Lower leg skin (tissue), 4 donors: ENCODE results near the gene PGF. TPM values are rescaled to one million over a fixed set of nuclear protein-coding genes. Genes with fewer than 3 reads are reported as not detected.

Experiments used
- DNase-seq, 2 donors: peaks; one replicate each; pipeline ENCODE4 v3.0.0-alpha.2; 2019; ENCODE audit warnings: low spot score in 2 of 2
- H3K4me3 ChIP-seq: fragments of 200-600 bp; sonication (generic); 2 replicates; pipeline ENCODE4 v1.5.1; 2017; ENCODE audit warnings: mild to moderate bottlenecking, low read depth; ENCODE audit not compliant: poor library complexity, severe bottlenecking
- POLR2A ChIP-seq, 2 donors: fragments of 450-650 bp; IDR thresholded peaks; one replicate each; pipeline ENCODE4 v1.6.1; 2016 to 2017; ENCODE audit warnings: antibody characterized with exemption in 2 of 2, mild to moderate bottlenecking in 1 of 2, moderate library complexity in 1 of 2
- WGBS, 2 donors: methylation state at CpG; one replicate each; pipeline ENCODE4 v1.1.5; 2018; 5-methylcytosine and 5-hydroxymethylcytosine counted together
- intact Hi-C: fragments of 100-400 bp; cut with DNase I; formaldehyde crosslinking; loops from one replicate; pipeline ENCODE4 v1.15.0; 2023; ENCODE audit warnings: low total_unique reads
- total RNA-seq, 4 donors: library from RNA; depleted of rRNA; stranded (reverse); fragments of >200 nt; gene quantifications; one replicate each; pipeline ENCODE4 v1.1.0, GENCODE V29; 2016
- TF ChIP-seq, protein P1 (sequence below), 3 donors: fragments of 450-650 bp; IDR thresholded peaks; one replicate each; pipeline ENCODE4 v1.5.1; 2016; ENCODE audit warnings: antibody characterized with exemption in 3 of 3, mild to moderate bottlenecking in 3 of 3, moderate library complexity in 2 of 3

PGF gene
- total RNA-seq, 4 donors from 2014 or later, result 9.8 to 22.3 (median 14.0) TPM

DNA sequence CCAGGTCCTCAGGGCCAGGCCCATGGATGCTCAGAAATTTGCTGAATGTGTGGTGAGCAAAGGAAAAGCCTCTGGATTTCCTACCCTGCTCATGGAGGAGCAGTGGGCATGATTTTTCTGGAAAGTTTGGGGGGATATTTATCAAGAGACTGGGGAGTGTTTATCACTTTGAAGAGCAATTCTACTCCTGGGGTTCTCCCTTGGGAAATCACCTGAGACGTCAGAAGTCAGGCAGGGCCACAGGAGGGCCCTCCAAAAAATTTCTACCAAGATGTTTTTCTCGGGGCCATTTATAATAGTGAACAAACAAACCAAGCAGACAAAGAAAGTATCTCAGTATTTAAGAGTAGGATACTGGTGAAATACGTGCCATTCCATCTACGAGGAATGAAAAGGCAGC is 27.3 kb upstream of the PGF start:
- TF ChIP-seq, protein P1, sequence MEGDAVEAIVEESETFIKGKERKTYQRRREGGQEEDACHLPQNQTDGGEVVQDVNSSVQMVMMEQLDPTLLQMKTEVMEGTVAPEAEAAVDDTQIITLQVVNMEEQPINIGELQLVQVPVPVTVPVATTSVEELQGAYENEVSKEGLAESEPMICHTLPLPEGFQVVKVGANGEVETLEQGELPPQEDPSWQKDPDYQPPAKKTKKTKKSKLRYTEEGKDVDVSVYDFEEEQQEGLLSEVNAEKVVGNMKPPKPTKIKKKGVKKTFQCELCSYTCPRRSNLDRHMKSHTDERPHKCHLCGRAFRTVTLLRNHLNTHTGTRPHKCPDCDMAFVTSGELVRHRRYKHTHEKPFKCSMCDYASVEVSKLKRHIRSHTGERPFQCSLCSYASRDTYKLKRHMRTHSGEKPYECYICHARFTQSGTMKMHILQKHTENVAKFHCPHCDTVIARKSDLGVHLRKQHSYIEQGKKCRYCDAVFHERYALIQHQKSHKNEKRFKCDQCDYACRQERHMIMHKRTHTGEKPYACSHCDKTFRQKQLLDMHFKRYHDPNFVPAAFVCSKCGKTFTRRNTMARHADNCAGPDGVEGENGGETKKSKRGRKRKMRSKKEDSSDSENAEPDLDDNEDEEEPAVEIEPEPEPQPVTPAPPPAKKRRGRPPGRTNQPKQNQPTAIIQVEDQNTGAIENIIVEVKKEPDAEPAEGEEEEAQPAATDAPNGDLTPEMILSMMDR (IDR thresholded peaks at IDR 0.05), result no peak
- no peak for TF ChIP-seq POLR2A (IDR thresholded peaks at IDR 0.05)
- 74 to 75% methylated on average over 4 of the region's 4 CpGs for WGBS, 2 donors
- no peak overlapping the region for H3K4me3 ChIP-seq
- intact Hi-C loops, result no loop called here
- DNase-seq, result no peak

DNA sequence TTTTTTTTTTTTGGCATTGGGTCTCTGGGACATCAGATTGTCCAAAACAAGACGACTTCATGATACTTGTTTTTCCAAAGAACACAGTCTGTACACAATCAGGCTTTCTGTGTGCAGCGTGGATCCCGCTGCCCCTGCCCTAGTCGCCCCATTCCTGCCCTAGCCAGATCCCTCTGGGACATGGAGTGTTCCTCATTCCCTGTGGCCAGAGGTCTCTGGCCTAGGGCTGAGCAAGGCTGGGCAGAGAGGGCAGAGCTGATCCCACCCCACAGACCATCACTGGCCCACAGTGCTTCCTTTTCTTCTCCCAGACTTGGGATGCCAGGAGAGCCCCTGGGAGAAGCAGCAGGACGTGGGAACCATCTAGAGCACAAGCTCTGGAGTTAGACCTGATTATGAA is 26.4 kb upstream of the PGF start:
- TF ChIP-seq, protein P1 (IDR thresholded peaks at IDR 0.05), result no peak
- no peak for TF ChIP-seq POLR2A (IDR thresholded peaks at IDR 0.05)
- no peak overlapping the region for H3K4me3 ChIP-seq
- peak in 1 of 2 donors; percentile 73 for DNase-seq
- 80 to 83% methylated on average over 5 of the region's 5 CpGs for WGBS, 2 donors
- intact Hi-C loops, result no loop called here

DNA sequence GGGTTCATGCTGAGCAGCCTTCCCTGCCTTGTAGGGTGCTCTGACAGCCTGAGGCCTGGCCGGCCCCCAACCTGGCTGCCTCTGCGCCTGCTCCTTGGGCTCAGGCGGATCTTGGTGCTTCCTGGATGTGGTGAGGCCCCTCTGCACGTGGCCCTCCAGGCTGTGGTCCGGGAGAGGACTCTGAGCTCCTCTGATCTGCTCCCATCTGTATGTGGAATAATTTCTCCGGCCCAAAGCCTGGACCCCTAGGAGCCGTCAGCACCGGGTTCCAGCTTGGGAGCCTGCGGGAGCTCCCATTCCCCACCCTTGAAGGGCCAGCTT is 26.0 kb upstream of the PGF start:
- no peak for TF ChIP-seq POLR2A (IDR thresholded peaks at IDR 0.05)
- TF ChIP-seq, protein P1 (IDR thresholded peaks at IDR 0.05), result no peak
- DNase-seq, result no peak
- 85 to 86% methylated on average over 8 to 9 of the region's 9 CpGs for WGBS, 2 donors
- intact Hi-C loops, result no loop called here
- H3K4me3 ChIP-seq, result no peak overlapping the region

DNA sequence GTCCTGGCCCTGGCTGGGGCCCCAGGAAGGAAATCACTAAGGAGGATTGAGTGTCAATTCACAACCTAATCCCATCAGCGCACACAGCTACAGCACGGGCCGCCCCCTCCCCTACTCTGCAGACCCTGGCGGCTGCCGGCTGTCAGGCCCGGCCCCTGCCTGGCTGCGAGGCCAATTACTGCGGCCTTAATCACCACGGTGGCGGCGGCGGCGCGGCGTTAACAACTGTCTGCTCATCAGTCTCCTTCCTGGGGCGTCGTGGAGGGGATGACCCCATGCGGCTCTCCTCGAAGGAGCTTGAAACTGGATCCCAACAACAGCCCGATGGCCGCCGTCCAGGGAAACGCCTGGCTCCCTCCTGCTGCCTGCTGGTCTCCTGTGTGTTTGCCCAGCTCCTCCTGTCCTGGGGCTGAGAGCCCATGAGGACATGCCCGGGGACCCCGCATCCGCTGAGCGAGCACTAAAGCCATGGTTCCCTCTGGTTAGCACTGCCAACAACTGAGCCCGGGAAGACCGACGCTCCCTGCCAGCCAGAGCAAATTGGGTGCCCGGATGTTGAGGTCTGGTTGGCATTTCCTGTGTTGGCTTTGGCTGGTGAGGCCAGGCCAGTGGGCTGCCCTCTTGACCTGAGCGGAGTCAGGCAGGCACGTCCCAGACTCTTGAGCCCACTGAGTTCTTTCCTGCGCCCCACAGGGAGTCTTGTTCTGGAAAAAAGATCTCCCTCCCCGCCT is 25.5 kb upstream of the PGF start:
- no peak overlapping the region for H3K4me3 ChIP-seq
- WGBS, 2 donors, result 60 to 64% methylated on average over 21 to 22 of the region's 35 CpGs
- TF ChIP-seq, protein P1 (IDR thresholded peaks at IDR 0.05), result no peak
- no peak for TF ChIP-seq POLR2A (IDR thresholded peaks at IDR 0.05)
- intact Hi-C loops, result no loop called here
- peak in 1 of 2 donors; percentile 88 for DNase-seq

DNA sequence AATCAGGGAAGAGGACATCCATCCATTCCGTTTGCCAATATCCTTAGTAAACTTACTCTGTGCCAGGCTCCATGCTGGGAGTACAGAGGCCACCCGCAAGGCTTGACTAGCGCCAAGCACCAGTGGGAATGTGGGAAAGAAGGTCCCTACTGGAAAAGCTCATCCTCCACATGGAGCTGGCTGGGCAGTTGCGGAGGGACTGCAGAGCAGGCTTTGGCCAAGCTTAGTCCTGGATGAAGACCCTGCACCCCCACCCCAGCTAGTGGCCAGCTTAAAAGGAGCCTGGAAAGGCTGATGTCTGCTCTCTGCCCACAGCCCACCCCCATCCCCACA is 25.0 kb upstream of the PGF start:
- WGBS, 2 donors, result 84 to 87% methylated on average over 4 of the region's 4 CpGs
- intact Hi-C loops, result no loop called here
- TF ChIP-seq, protein P1 (IDR thresholded peaks at IDR 0.05), result no peak
- no peak for TF ChIP-seq POLR2A (IDR thresholded peaks at IDR 0.05)
- DNase-seq, result no peak
- H3K4me3 ChIP-seq, result no peak overlapping the region
